Right lobe of liver (tissue), 6 donors: ENCODE measurements around the gene ELP6. TPM values are rescaled to one million over a fixed set of nuclear protein-coding genes. Genes with fewer than 3 reads are reported as not detected.

Source experiments
- ATAC-seq, 4 donors: fragments of 200-7000 bp; cut with Tn5 transposase; one replicate each; pipeline ENCODE4 v1.9.1; 2020; ENCODE audit warnings: mild to moderate bottlenecking in 4 of 4, moderate library complexity in 4 of 4
- DNase-seq, 3 donors: peaks; one replicate each; pipeline ENCODE4 v3.0.0-alpha.2; 2020
- H3K27ac ChIP-seq, 3 donors: fragments of 200-600 bp; one replicate each; pipeline ENCODE4 v1.8.0; 2022
- H3K27me3 ChIP-seq, 2 donors: fragments of 200-600 bp; one replicate each; pipeline ENCODE4 v1.8.0; 2022
- H3K36me3 ChIP-seq, 4 donors: fragments of 200-600 bp; sonication (generic) in 1 of 4; one replicate each; pipeline versions ENCODE4 v1.5.1 to v1.8.0; 2017 to 2022; ENCODE audit warnings: control low read depth in 1 of 4
- H3K4me1 ChIP-seq, 4 donors: fragments of 200-600 bp; sonication (generic) in 1 of 4; one replicate each; pipeline versions ENCODE4 v1.5.1 to v1.8.0; 2017 to 2022; ENCODE audit warnings: control low read depth in 1 of 4
- H3K4me3 ChIP-seq, 3 donors: fragments of 200-600 bp; one replicate each; pipeline ENCODE4 v1.8.0; 2022
- H3K9me3 ChIP-seq, 4 donors: fragments of 200-600 bp; sonication (generic) in 1 of 4; one replicate each; pipeline versions ENCODE4 v1.5.1 to v1.8.0; 2017 to 2022; ENCODE audit warnings: control low read depth in 1 of 4
- POLR2A ChIP-seq: fragments of 450-650 bp; IDR thresholded peaks from one replicate; pipeline ENCODE4 v1.6.1; 2017; ENCODE audit warnings: antibody characterized with exemption, mild to moderate bottlenecking
- WGBS: methylation state at CpG from one replicate; pipeline ENCODE4 v1.1.6; 2018; ENCODE audit warnings: low coverage, low lambda C conversion rate; ENCODE audit not compliant: insufficient coverage; ENCODE audit errors: missing lambda C conversion rate; 5-methylcytosine and 5-hydroxymethylcytosine counted together
- intact Hi-C, 2 donors: fragments of 100-400 bp; cut with DNase I; formaldehyde crosslinking; loops; one replicate each; pipeline versions ENCODE4 v1.11.2 to v1.14.1; 2022
- total RNA-seq, 6 experiments: library from RNA; depleted of rRNA in 2 of 6; stranded (reverse); fragments of >200 nt in 2 of 6; fragmentation: NEBNext Ultra II Directional in 3 of 6; extraction: Animal tissue kit (Norgen Biotek cat#: 25700) in 3 of 6; gene quantifications; one replicate each; pipeline versions ENCODE4 v1.1.0 to v1.2.4, GENCODE V29; 2016 to 2023
- TF ChIP-seq, protein P1 (sequence below), 4 donors: fragments of 200-600 bp in 3 of 4; fragments of 450-650 bp in 1 of 4; IDR thresholded peaks; one replicate each; pipeline versions ENCODE4 v1.5.1 to v1.8.0; 2016 to 2022; ENCODE audit warnings: antibody characterized with exemption in 4 of 4, mild to moderate bottlenecking in 2 of 4
- donor health status: DM: no; HTN: yes; CAD: no.
- donor health status: DM: no; HTN: no; CAD: no.
- donor health status: DM: no; HTN: no; CAD: no.
- donor health status: DM: no; HTN: yes; CAD: no.
- donor health status: DM: no; HTN: yes; CAD: no.

Gene ELP6
- total RNA-seq, 6 experiments from 2014 or later, result 10.1 to 18.1 (median 13.9) TPM

DNA sequence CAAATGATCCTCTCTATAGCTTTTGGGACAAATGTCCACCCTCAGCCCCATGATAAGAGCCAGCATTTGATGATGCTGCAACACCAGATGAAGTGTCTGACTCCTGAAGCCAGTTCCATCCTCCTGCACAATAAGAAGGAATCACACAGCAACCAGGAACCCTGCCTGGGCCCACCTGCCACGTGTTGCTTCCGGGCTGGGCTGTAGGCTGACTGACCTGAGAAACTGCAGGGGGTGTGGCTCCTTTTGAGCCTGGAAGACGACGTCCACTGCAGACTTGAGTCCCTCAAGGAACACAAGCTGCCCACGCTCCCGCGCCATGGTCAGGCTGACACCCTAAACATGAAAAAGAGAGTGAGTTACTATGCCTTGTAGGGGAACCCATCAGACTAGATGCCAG, 9.4 kb downstream of the ELP6 start:
- WGBS, result no CpG with 5 or more reads among the region's 7 CpGs
- Histone ChIP-seq H3K27ac (no peak overlapping the region), H3K36me3 (peaks cover 0 to 40% (median 9%) of the 10 kb centered on the region in 4 donors), H3K9me3 (no peaks in the 10 kb centered on the region), H3K4me1 (no peaks in the 10 kb centered on the region), H3K27me3 (no peaks in the 10 kb centered on the region), H3K4me3 (no peak overlapping the region)
- TF ChIP-seq, protein P1, sequence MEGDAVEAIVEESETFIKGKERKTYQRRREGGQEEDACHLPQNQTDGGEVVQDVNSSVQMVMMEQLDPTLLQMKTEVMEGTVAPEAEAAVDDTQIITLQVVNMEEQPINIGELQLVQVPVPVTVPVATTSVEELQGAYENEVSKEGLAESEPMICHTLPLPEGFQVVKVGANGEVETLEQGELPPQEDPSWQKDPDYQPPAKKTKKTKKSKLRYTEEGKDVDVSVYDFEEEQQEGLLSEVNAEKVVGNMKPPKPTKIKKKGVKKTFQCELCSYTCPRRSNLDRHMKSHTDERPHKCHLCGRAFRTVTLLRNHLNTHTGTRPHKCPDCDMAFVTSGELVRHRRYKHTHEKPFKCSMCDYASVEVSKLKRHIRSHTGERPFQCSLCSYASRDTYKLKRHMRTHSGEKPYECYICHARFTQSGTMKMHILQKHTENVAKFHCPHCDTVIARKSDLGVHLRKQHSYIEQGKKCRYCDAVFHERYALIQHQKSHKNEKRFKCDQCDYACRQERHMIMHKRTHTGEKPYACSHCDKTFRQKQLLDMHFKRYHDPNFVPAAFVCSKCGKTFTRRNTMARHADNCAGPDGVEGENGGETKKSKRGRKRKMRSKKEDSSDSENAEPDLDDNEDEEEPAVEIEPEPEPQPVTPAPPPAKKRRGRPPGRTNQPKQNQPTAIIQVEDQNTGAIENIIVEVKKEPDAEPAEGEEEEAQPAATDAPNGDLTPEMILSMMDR (IDR thresholded peaks at IDR 0.05), result no peak
- no peak for TF ChIP-seq POLR2A
- DNase-seq, result no peak
- intact Hi-C loops, result no loop called here
- no peak for ATAC-seq

DNA sequence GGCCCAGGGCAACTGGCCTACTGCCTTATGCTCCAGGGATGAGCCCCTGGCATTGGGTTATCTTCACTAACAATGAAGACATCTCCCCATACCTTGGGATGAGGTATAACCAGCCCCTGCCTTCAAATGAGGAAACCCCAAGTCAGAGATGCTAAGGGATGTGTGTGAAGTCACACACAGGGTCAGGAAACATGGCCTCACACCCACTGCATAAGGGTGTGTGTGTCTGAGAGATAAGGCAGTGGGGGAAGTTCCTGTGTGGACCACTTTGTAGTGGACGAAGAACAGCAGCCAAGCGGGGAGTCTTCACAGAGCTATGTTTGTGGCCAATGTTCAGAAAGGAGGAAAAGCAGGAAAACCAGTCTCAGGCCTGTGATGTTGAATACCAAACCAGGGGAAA, 10.5 kb downstream of the ELP6 start:
- Histone ChIP-seq H3K27ac (no peak overlapping the region), H3K36me3 (peaks cover 0 to 50% (median 13%) of the 10 kb centered on the region in 4 donors), H3K9me3 (no peaks in the 10 kb centered on the region), H3K27me3 (no peaks in the 10 kb centered on the region), H3K4me1 (no peaks in the 10 kb centered on the region), H3K4me3 (no peak overlapping the region)
- intact Hi-C loops, result no loop called here
- WGBS, result 73% methylated on average over 2 of the region's 2 CpGs
- DNase-seq (no peak), ATAC-seq (no peak)
- TF ChIP-seq, protein P1 (IDR thresholded peaks at IDR 0.05), result no peak
- TF ChIP-seq POLR2A, result no peak

DNA sequence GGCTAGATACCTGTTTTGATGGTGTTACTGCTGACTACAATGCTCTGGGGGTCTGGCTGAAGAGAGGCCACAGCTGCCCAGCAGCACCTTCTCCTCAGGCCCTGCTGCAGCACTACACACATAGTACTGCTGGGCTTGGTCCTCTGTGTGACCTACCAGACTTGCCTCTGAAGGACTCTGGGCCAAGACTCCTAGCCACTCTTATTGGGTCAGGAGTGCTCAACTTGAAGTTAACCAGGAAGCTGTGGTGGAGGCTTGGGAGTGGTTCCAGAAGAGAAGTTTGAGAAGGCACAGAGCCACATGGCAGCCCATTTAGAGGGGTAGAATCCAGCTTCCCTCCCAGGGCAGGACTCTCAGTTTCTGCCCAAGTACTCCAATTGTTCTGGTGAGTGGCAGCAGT, 16.6 kb downstream of the ELP6 start:
- ATAC-seq (no peak), DNase-seq (no peak)
- Histone ChIP-seq H3K4me1 (no peaks in the 10 kb centered on the region), H3K27ac (no peak overlapping the region), H3K27me3 (no peaks in the 10 kb centered on the region), H3K4me3 (no peak overlapping the region), H3K9me3 (no peaks in the 10 kb centered on the region), H3K36me3 (peaks cover 0 to 55% (median 19%) of the 10 kb centered on the region in 4 donors)
- intact Hi-C loops, result no loop called here
- no peak for TF ChIP-seq POLR2A
- TF ChIP-seq, protein P1 (IDR thresholded peaks at IDR 0.05), result no peak

DNA sequence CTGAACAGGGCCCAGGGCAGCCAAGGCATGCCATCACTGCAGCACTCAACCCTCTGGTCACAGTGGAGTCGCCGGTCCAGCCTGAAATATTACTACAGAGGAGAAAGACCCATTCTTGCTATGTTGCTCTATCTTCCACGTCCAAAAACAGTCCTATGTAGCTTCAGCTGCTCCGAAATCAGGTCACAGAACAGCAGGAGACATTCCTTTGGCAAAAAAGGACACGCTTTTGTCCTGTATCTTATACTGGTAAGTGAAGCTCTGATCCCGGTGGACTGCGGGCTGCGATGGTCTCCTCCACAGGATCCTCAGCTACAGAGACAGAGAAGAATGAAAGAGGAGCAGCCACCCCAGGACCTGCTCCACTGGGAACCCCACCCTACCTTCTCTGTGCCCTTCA, 17.6 kb downstream of the ELP6 start:
- H3K36me3 ChIP-seq, result peaks cover 0 to 49% (median 18%) of the 10 kb centered on the region in 4 donors
- 93% methylated on average over 7 of the region's 8 CpGs for WGBS
- DNase-seq (no peak), ATAC-seq (no peak)
- H3K4me3 ChIP-seq, result no peak overlapping the region
- H3K27me3 ChIP-seq, result no peaks in the 10 kb centered on the region
- no peak for TF ChIP-seq POLR2A
- TF ChIP-seq, protein P1 (IDR thresholded peaks at IDR 0.05), result no peak
- no peaks in the 10 kb centered on the region for H3K4me1 ChIP-seq
- no peak overlapping the region for H3K27ac ChIP-seq
- intact Hi-C loops, result no loop called here
- no peaks in the 10 kb centered on the region for H3K9me3 ChIP-seq

DNA sequence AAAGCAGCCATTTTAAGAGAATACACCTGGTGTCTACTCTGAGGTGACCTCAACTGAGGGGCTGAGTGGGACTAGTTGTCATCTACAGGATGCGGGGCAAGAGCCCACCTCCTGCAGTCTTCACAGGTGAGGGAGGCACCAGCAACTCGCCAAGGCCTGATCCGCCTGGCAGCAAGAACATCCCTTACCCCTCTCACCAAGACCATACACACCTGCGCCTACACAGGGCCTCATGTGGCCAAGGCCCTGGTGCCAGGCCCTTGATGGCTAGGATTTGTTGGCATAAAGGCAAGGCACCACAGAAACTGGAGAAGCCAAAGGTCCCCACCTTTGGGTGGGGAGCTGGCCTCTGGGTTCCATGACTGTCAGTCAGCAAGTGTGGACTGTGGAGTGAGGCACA, 18.4 kb downstream of the ELP6 start:
- no peaks in the 10 kb centered on the region for H3K9me3 ChIP-seq
- DNase-seq (no peak), ATAC-seq (no peak)
- no peak overlapping the region for H3K27ac ChIP-seq
- no peaks in the 10 kb centered on the region for H3K4me1 ChIP-seq
- intact Hi-C loops, result no loop called here
- H3K4me3 ChIP-seq, result no peak overlapping the region
- H3K36me3 ChIP-seq, result peaks cover 0 to 43% (median 17%) of the 10 kb centered on the region in 4 donors
- 91% methylated on average over 4 of the region's 4 CpGs for WGBS
- H3K27me3 ChIP-seq, result no peaks in the 10 kb centered on the region
- TF ChIP-seq, protein P1 (IDR thresholded peaks at IDR 0.05), result no peak
- TF ChIP-seq POLR2A, result no peak
